DND-41 (cell line): Measurements from ENCODE around the gene BBS12.
A peak's percentile ranks its signal among the peaks of the same experiment; 100 is the strongest.

Source experiments
- EZH2 ChIP-seq: IDR thresholded peaks from 3 replicates; pipeline ENCODE4 v1.6.1; 2012; ENCODE audit warnings: borderline replicate concordance, low read depth, mild to moderate bottlenecking, moderate library complexity, low read length, inconsistent platforms; ENCODE audit not compliant: severe bottlenecking
- TF ChIP-seq, protein P1 (sequence below): IDR thresholded peaks from 2 replicates; pipeline ENCODE4 v1.5.1; 2012; ENCODE audit warnings: borderline replicate concordance, low read length, moderate library complexity, mild to moderate bottlenecking; ENCODE audit not compliant: poor library complexity, severe bottlenecking; ENCODE audit errors: extremely low read depth

DNA sequence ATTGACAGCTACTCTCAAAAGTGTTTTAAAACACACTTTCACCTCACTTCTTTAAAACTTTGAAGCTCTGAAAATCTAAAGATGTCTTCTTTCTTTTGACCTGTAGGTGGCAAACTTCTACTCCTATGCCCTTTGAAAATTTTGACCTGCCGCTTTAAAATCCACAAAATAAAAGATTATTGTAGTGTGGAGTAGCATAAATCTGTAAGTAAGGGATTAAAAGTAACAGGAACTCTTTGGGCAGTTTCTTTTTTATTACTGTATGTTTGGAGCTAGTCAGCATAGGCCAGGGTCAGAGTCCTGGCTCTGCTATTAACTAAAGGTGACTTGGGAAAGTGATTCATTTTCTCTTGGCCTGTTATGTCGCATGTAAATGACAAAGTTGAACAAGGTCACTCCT, 25.5 kb downstream of the BBS12 start:
- TF ChIP-seq, protein P1, sequence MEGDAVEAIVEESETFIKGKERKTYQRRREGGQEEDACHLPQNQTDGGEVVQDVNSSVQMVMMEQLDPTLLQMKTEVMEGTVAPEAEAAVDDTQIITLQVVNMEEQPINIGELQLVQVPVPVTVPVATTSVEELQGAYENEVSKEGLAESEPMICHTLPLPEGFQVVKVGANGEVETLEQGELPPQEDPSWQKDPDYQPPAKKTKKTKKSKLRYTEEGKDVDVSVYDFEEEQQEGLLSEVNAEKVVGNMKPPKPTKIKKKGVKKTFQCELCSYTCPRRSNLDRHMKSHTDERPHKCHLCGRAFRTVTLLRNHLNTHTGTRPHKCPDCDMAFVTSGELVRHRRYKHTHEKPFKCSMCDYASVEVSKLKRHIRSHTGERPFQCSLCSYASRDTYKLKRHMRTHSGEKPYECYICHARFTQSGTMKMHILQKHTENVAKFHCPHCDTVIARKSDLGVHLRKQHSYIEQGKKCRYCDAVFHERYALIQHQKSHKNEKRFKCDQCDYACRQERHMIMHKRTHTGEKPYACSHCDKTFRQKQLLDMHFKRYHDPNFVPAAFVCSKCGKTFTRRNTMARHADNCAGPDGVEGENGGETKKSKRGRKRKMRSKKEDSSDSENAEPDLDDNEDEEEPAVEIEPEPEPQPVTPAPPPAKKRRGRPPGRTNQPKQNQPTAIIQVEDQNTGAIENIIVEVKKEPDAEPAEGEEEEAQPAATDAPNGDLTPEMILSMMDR = peak; percentile 69
- TF ChIP-seq EZH2 = no peak
